PC-9 (cell line): ENCODE measurements around the gene MSL1. TPM values are rescaled to one million over a fixed set of nuclear protein-coding genes. Genes with fewer than 3 reads are reported as not detected.

ENCODE experiments used
- BruUV-seq: library from RNA; stranded (reverse); fragments of 400-500 nt; replicated peaks from 2 replicates; lab custom pipeline; 2021; lab: Mats Ljungman, UMichigan
- CTCF ChIA-PET: fragments of 300-600 bp; sonication (Branson Sonifier 250); formaldehyde crosslinking; loops from one replicate; lab custom pipeline; 2022; ENCODE audit warnings: antibody characterized with exemption; lab: Charles Lee
- POLR2A ChIA-PET: fragments of 300-600 bp; sonication (Branson Sonifier 250); formaldehyde crosslinking; loops from one replicate; lab custom pipeline; 2022; ENCODE audit warnings: antibody characterized with exemption; ENCODE audit not compliant: unreplicated experiment; lab: Charles Lee
- DNase-seq, 2 experiments: peaks; one replicate each; pipeline versions ENCODE4 v3.0.0 to v3.0.0-alpha.2; 2015 to 2022; ENCODE audit warnings: mixed read lengths in 1 of 2
- H2AFZ ChIP-seq: fragments of 200-600 bp; sonication (generic); 2 replicates; pipeline ENCODE4 v1.8.1; 2017; ENCODE audit warnings: antibody characterized with exemption
- H3F3A ChIP-seq: fragments of 200-600 bp; sonication (generic); 2 replicates; pipeline ENCODE4 v1.8.1; 2017; ENCODE audit warnings: antibody characterized with exemption, mild to moderate bottlenecking, low read depth; ENCODE audit not compliant: insufficient read depth
- H3K27ac ChIP-seq: fragments of 200-600 bp; sonication (generic); 2 replicates; pipeline ENCODE4 v1.6.1; 2016; ENCODE audit warnings: mixed run types
- H3K27me3 ChIP-seq: fragments of 200-600 bp; sonication (generic); 2 replicates; pipeline ENCODE4 v1.6.1; 2016; ENCODE audit warnings: low read depth, mixed run types; ENCODE audit not compliant: insufficient read depth
- H3K36me3 ChIP-seq: fragments of 200-600 bp; sonication (generic); 2 replicates; pipeline ENCODE4 v1.6.1; 2016; ENCODE audit warnings: low read depth, mixed run types
- H3K4me1 ChIP-seq: fragments of 200-600 bp; sonication (generic); replicated peaks from 2 replicates; pipeline ENCODE4 v1.6.1; 2016; ENCODE audit warnings: mixed run types; ENCODE audit not compliant: insufficient read depth
- H3K4me2 ChIP-seq: fragments of 200-600 bp; sonication (generic); 2 replicates; pipeline ENCODE4 v1.6.1; 2017; ENCODE audit warnings: mixed run types
- H3K4me3 ChIP-seq: fragments of 200-600 bp; sonication (generic); 2 replicates; pipeline ENCODE4 v1.6.1; 2016; ENCODE audit warnings: mixed run types
- H3K79me2 ChIP-seq: fragments of 200-600 bp; sonication (generic); 2 replicates; pipeline ENCODE4 v1.6.1; 2017; ENCODE audit warnings: low read depth, mixed run types
- H3K9me2 ChIP-seq: fragments of 200-600 bp; sonication (generic); 2 replicates; pipeline ENCODE4 v1.8.1; 2017; ENCODE audit warnings: mild to moderate bottlenecking; ENCODE audit not compliant: insufficient read depth
- H3K9me3 ChIP-seq: fragments of 200-600 bp; sonication (generic); 2 replicates; pipeline ENCODE4 v1.8.1; 2016; ENCODE audit warnings: low read depth; ENCODE audit not compliant: insufficient read depth
- H4K20me1 ChIP-seq: fragments of 200-600 bp; sonication (generic); 2 replicates; pipeline ENCODE4 v1.8.1; 2017; ENCODE audit not compliant: insufficient read depth
- CTCF ChIP-seq: fragments of 200-600 bp; sonication (generic); conservative IDR thresholded peaks from 2 replicates; pipeline ENCODE4 v1.6.1; 2017; ENCODE audit warnings: mixed run types, antibody characterized with exemption, mild to moderate bottlenecking, moderate library complexity
- EZH2 ChIP-seq: fragments of 200-600 bp; sonication (generic); IDR thresholded peaks from 2 replicates; pipeline ENCODE4 v1.8.0; 2017; ENCODE audit warnings: antibody characterized with exemption, low read depth
- intact Hi-C: fragments of 100-400 bp; cut with micrococcal nuclease; formaldehyde crosslinking; loops from one replicate; pipeline ENCODE4 v1.10.0; 2022; ENCODE audit not compliant: unreplicated experiment
- total RNA-seq: library from RNA; stranded (reverse); gene quantifications from 2 replicates; pipeline ENCODE4 v1.2.3, GENCODE V29; 2021

MSL1 gene
- total RNA-seq, 1 experiment from 2014 or later: 61.8 TPM

- Histone ChIP-seq H3K79me2 (no peaks in the 10 kb centered on the region), H3K4me2 (no peak overlapping the region), H3K27ac (no peak overlapping the region), H3K4me1 (peaks cover 22% of the 10 kb centered on the region), H3K27me3 (no peaks in the 10 kb centered on the region), H3K9me3 (no peaks in the 10 kb centered on the region), H3K9me2 (no peaks in the 10 kb centered on the region), H4K20me1 (no peaks in the 10 kb centered on the region; the same call in 1 of the 2 replicates), H3K36me3 (peaks cover 26% of the 10 kb centered on the region), H3K4me3 (no peak overlapping the region), H2AFZ (no peak overlapping the region), H3F3A (peaks cover 34% of the 10 kb centered on the region)
- no peak for TF ChIP-seq CTCF
- no peak for TF ChIP-seq EZH2
- no peak for DNase-seq
- BruUV-seq: no TSS peak
- CTCF ChIA-PET: no interaction called here
- POLR2A ChIA-PET: interaction anchor here (0.7 kb wide), 1 partner anchor 72 kb away, joined by 7 read pairs; no protein-coding TSS in a partner anchor
- intact Hi-C loops: no loop called here
These were observed 51.5 kb downstream of the MSL1 start for GRCh38 chr17:40173091-40173777.

- ChIA-PET POLR2A (no interaction called here), CTCF (no interaction called here)
- H3F3A ChIP-seq: peaks cover 34% of the 10 kb centered on the region
- H3K79me2 ChIP-seq: 0 out of 2 replicates have a peak, but pooled peaks cover 3% of the 10 kb centered on the region
- H2AFZ ChIP-seq: no peak overlapping the region
- H3K9me3 ChIP-seq: no peaks in the 10 kb centered on the region
- intact Hi-C loops: no loop called here
- no peaks in the 10 kb centered on the region for H3K9me2 ChIP-seq
- H3K4me2 ChIP-seq: no peak overlapping the region
- H3K27ac ChIP-seq: no peak overlapping the region
- H4K20me1 ChIP-seq: no peaks in the 10 kb centered on the region; the same call in 1 of the 2 replicates
- no peaks in the 10 kb centered on the region for H3K27me3 ChIP-seq
- peaks cover 27% of the 10 kb centered on the region for H3K4me1 ChIP-seq
- BruUV-seq: no TSS peak
- peaks cover 24% of the 10 kb centered on the region for H3K36me3 ChIP-seq
- no peak for DNase-seq
- TF ChIP-seq CTCF (no peak), EZH2 (no peak)
- no peak overlapping the region for H3K4me3 ChIP-seq
These were observed 52.0 kb downstream of the MSL1 start for GRCh38 chr17:40173778-40174135.

- Histone ChIP-seq H3K36me3 (peaks cover 16% of the 10 kb centered on the region), H3K9me2 (no peaks in the 10 kb centered on the region), H3K4me1 (peaks cover 34% of the 10 kb centered on the region), H3F3A (peaks cover 37% of the 10 kb centered on the region), H3K4me3 (no peak overlapping the region), H3K27ac (no peak overlapping the region), H3K4me2 (no peak overlapping the region), H3K9me3 (no peaks in the 10 kb centered on the region), H2AFZ (no peak overlapping the region), H3K27me3 (no peaks in the 10 kb centered on the region), H3K79me2 (0 out of 2 replicates have a peak, but pooled peaks cover 4% of the 10 kb centered on the region), H4K20me1 (no peaks in the 10 kb centered on the region)
- POLR2A ChIA-PET: no interaction called here
- no TSS peak for BruUV-seq
- intact Hi-C loops: no loop called here
- DNase-seq: no peak
- TF ChIP-seq CTCF (no peak), EZH2 (no peak)
- CTCF ChIA-PET: no interaction called here
These were observed 52.7 kb downstream of the MSL1 start for GRCh38 chr17:40174514-40174913.
